HCT116 (cell line): ENCODE data around the gene BSN. TPM values are rescaled to one million over a fixed set of nuclear protein-coding genes. Genes with fewer than 3 reads are reported as not detected.

Experiments
- ATAC-seq: fragments of 200-7000 bp; cut with Tn5 transposase; 2 replicates; pipeline ENCODE4 v1.9.1; 2020; ENCODE audit warnings: mild to moderate bottlenecking, moderate library complexity
- BruUV-seq: library from RNA; stranded (reverse); fragments of 400-500 nt; replicated peaks from 2 replicates; lab custom pipeline; 2021; lab: Mats Ljungman, UMichigan
- CTCF ChIA-PET: fragments of 300-600 bp; sonication (Branson Sonifier 250); formaldehyde crosslinking; loops from one replicate; lab custom pipeline; 2021; ENCODE audit warnings: antibody characterized with exemption; lab: Charles Lee
- POLR2A ChIA-PET: fragments of 300-600, 350-600 bp; sonication (Branson Sonifier 250); formaldehyde crosslinking; loops from one replicate; lab custom pipeline; 2021; ENCODE audit warnings: antibody characterized with exemption; lab: Charles Lee
- RAD21 ChIA-PET, 2 experiments: fragments of 300-600 bp; sonication (Branson Sonifier 250); formaldehyde crosslinking; loops; one replicate each; lab custom pipeline; 2023; ENCODE audit warnings: low total read pairs in 2 of 2; ENCODE audit not compliant: uncharacterized antibody in 2 of 2, unreplicated experiment in 2 of 2, low non-redundant PET in 1 of 2; lab: Charles Lee
- DNase-seq: peaks from one replicate; pipeline ENCODE4 v3.0.0-alpha.2; 2010; ENCODE audit warnings: low read depth, low spot score
- H2AFZ ChIP-seq: fragments of 200-600 bp; shearing (Covaris generic), sonication (generic); 2 replicates; pipeline ENCODE4 v1.6.1; 2017; ENCODE audit warnings: low read depth, mixed run types, mixed read lengths, antibody characterized with exemption, low read length; ENCODE audit not compliant: poor library complexity, severe bottlenecking
- H3K27ac ChIP-seq: 2 replicates; pipeline ENCODE4 v1.5.1; 2012; ENCODE audit warnings: low read depth, low read length
- H3K27me3 ChIP-seq: fragments of 200-600 bp; sonication (generic); 2 replicates; pipeline ENCODE4 v1.6.1; 2016; ENCODE audit warnings: mixed run types, low read length, mixed read lengths; ENCODE audit not compliant: insufficient read depth
- H3K36me3 ChIP-seq, 2 experiments: fragments of 200-500 bp in 1 of 2; fragments of 200-600 bp in 1 of 2; sonication (Bioruptor generic) in 1 of 2; sonication (generic) in 1 of 2; 2 replicates each; pipeline versions ENCODE4 v1.5.1 to v1.6.1; 2014 to 2016; ENCODE audit warnings: low read length in 2 of 2, inconsistent platforms in 1 of 2, mixed read lengths in 1 of 2, mixed run types in 1 of 2; ENCODE audit not compliant: insufficient read depth in 2 of 2, control insufficient read depth in 1 of 2
- H3K4me1 ChIP-seq, 2 experiments: fragments of 200-600 bp in 1 of 2; sonication (generic) in 1 of 2; 2 replicates each; pipeline versions ENCODE4 v1.5.1 to v1.6.1; 2012 to 2017; ENCODE audit warnings: low read length in 2 of 2, inconsistent platforms in 1 of 2, mild to moderate bottlenecking in 1 of 2, mixed read lengths in 1 of 2, mixed run types in 1 of 2, moderate library complexity in 1 of 2; ENCODE audit not compliant: insufficient read depth in 2 of 2, control insufficient read depth in 1 of 2
- H3K4me2 ChIP-seq: fragments of 200-600 bp; sonication (generic); 2 replicates; pipeline ENCODE4 v1.6.1; 2017; ENCODE audit warnings: mixed run types, low read length, mixed read lengths
- H3K4me3 ChIP-seq, 2 experiments: fragments of 200-600 bp in 1 of 2; sonication (generic) in 1 of 2; replicated peaks in 1 of 2; 2 replicates each; pipeline ENCODE4 v1.5.1; 2011 to 2016; ENCODE audit warnings: low read length in 2 of 2, control low read depth in 1 of 2, low read depth in 1 of 2, mild to moderate bottlenecking in 1 of 2, mixed read lengths in 1 of 2, mixed run types in 1 of 2
- H3K79me2 ChIP-seq: fragments of 200-600 bp; sonication (generic); 2 replicates; pipeline ENCODE4 v1.6.1; 2017; ENCODE audit warnings: mild to moderate bottlenecking, mixed run types, low read length, moderate library complexity, mixed read lengths; ENCODE audit not compliant: insufficient read depth
- H3K9ac ChIP-seq: fragments of 200-600 bp; sonication (generic); 2 replicates; pipeline ENCODE4 v1.6.1; 2016; ENCODE audit warnings: low read length, mixed read lengths
- H3K9me2 ChIP-seq: fragments of 200-600 bp; sonication (generic), shearing (Covaris generic); 2 replicates; pipeline ENCODE4 v1.6.1; 2017; ENCODE audit warnings: mixed run types, mild to moderate bottlenecking, moderate library complexity; ENCODE audit not compliant: insufficient read depth
- H3K9me3 ChIP-seq, 2 experiments: fragments of 200-500 bp in 1 of 2; fragments of 200-600 bp in 1 of 2; sonication (Bioruptor generic) in 1 of 2; sonication (generic) in 1 of 2; 2 replicates each; pipeline ENCODE4 v1.6.1; 2014 to 2017; ENCODE audit warnings: low read length in 2 of 2, mixed read lengths in 2 of 2, inconsistent platforms in 1 of 2, low read depth in 1 of 2, mild to moderate bottlenecking in 1 of 2, mixed run types in 1 of 2, moderate library complexity in 1 of 2; ENCODE audit not compliant: control insufficient read depth in 1 of 2, insufficient read depth in 1 of 2
- H4K20me1 ChIP-seq: fragments of 200-600 bp; sonication (generic), shearing (Covaris generic); 2 replicates; pipeline ENCODE4 v1.6.1; 2017; ENCODE audit warnings: mixed run types, mild to moderate bottlenecking, moderate library complexity; ENCODE audit not compliant: insufficient read depth
- ATF3 ChIP-seq: IDR thresholded peaks from 2 replicates; pipeline ENCODE4 v1.6.1; 2012
- CEBPB ChIP-seq: IDR thresholded peaks from 2 replicates; pipeline ENCODE4 v1.6.1; 2012; ENCODE audit warnings: low read depth
- EGR1 ChIP-seq: IDR thresholded peaks from 2 replicates; pipeline ENCODE4 v1.6.1; 2012; ENCODE audit warnings: low read depth
- ELF1 ChIP-seq: IDR thresholded peaks from 2 replicates; pipeline ENCODE4 v1.6.1; 2012; ENCODE audit warnings: low read depth, borderline replicate concordance
- FOSL1 ChIP-seq: IDR thresholded peaks from 2 replicates; pipeline ENCODE4 v1.6.1; 2012; ENCODE audit warnings: low read depth
- JUND ChIP-seq: IDR thresholded peaks from 2 replicates; pipeline ENCODE4 v1.6.1; 2012
- POLR2A ChIP-seq: IDR thresholded peaks from 2 replicates; pipeline ENCODE4 v1.7.0; 2011; ENCODE audit warnings: borderline replicate concordance; ENCODE audit not compliant: insufficient read depth, insufficient read length; ENCODE audit errors: extremely low read depth
- RAD21 ChIP-seq: IDR thresholded peaks from 2 replicates; pipeline ENCODE4 v1.6.1; 2012; ENCODE audit warnings: low read depth, mild to moderate bottlenecking
- SIN3A ChIP-seq: IDR thresholded peaks from 2 replicates; pipeline ENCODE4 v1.6.1; 2012; ENCODE audit warnings: low read depth
- YY1 ChIP-seq: IDR thresholded peaks from 2 replicates; pipeline ENCODE4 v1.6.1; 2011; ENCODE audit warnings: low read length, low read depth, moderate library complexity, mild to moderate bottlenecking; ENCODE audit not compliant: insufficient replicate concordance; ENCODE audit errors: extremely low read depth
- ZNF274 ChIP-seq: fragments of 200-500 bp; sonication (Bioruptor generic); IDR thresholded peaks from 2 replicates; pipeline ENCODE4 v1.6.1; 2014; ENCODE audit warnings: mild to moderate bottlenecking, low read depth, low read length, inconsistent platforms
- intact Hi-C: fragments of 100-400 bp; cut with micrococcal nuclease; formaldehyde crosslinking; loops from 2 replicates; pipeline ENCODE4 v1.10.0; 2022
- total RNA-seq: library from RNA; stranded (reverse); gene quantifications from one replicate; pipeline ENCODE4 v1.2.1, GENCODE V29; 2021; ENCODE audit not compliant: unreplicated experiment
- TF ChIP-seq, protein P1 (sequence below): IDR thresholded peaks from 2 replicates; pipeline ENCODE4 v1.6.1; 2011; ENCODE audit warnings: mild to moderate bottlenecking, low read length, moderate library complexity; ENCODE audit not compliant: insufficient replicate concordance; ENCODE audit errors: extremely low read depth

Gene BSN
- total RNA-seq, 1 experiment from 2014 or later, result 1.5 TPM

DNA sequence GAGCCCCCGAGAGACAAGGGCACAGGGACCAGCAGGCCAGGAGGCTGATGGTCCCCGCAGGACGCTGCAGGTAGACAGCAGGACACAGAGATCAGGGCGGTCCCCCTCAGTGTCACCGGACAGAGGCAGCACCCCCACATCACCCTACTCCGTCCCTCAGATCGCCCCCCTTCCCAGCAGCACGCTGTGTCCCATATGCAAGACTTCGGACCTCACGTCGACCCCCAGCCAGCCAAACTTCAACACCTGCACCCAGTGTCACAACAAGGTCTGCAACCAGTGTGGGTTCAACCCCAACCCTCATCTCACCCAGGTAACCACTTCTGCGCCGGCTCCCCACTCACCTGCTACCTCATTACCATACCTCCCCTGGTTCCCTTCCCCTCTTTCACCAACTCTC is 70.8 kb downstream of the BSN start (continued):
- TF ChIP-seq, protein P1, sequence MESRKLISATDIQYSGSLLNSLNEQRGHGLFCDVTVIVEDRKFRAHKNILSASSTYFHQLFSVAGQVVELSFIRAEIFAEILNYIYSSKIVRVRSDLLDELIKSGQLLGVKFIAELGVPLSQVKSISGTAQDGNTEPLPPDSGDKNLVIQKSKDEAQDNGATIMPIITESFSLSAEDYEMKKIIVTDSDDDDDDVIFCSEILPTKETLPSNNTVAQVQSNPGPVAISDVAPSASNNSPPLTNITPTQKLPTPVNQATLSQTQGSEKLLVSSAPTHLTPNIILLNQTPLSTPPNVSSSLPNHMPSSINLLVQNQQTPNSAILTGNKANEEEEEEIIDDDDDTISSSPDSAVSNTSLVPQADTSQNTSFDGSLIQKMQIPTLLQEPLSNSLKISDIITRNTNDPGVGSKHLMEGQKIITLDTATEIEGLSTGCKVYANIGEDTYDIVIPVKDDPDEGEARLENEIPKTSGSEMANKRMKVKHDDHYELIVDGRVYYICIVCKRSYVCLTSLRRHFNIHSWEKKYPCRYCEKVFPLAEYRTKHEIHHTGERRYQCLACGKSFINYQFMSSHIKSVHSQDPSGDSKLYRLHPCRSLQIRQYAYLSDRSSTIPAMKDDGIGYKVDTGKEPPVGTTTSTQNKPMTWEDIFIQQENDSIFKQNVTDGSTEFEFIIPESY, result no peak
- TF ChIP-seq ATF3 (no peak), JUND (no peak)

DNA sequence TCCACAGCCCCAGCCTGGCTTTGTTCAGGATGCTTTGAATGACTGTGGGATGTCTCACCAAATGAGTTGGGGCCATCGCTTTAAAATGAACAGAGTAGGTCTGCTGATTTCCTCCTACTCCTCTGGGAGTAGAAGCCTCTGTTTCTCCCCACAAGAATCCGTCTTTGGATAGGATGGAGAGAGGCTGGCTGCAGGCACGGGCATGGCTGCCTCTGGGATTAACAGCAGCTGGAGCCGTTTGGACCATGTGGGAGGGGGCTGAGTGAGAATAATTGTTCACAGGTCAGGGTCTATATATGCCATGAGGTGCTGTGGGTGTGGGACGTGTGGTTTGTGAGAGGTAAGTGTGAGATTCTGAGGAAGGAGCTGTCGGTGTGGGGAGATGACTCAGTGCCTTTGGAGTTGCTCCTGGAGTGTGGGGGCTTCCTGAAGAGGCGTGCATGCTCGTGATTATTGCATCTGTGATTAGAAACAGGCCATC is 71.9 kb downstream of the BSN start:
- Histone ChIP-seq H3K27me3 (no peaks in the 10 kb centered on the region), H3K4me1 (no peaks in the 10 kb centered on the region), H3K9me3 (no peaks in the 10 kb centered on the region; a peak in 1 of 4 replicates), H3K4me3 (no peak overlapping the region), H4K20me1 (no peaks in the 10 kb centered on the region), H3K27ac (no peak overlapping the region), H3K4me2 (no peak overlapping the region), H2AFZ (no peak overlapping the region), H3K9ac (no peak overlapping the region), H3K36me3 (no peaks in the 10 kb centered on the region), H3K79me2 (no peaks in the 10 kb centered on the region), H3K9me2 (no peaks in the 10 kb centered on the region)
- ChIA-PET CTCF (no interaction called here), POLR2A (no interaction called here), RAD21 (no interaction called here)
- DNase-seq (no peak), ATAC-seq (no peak)
- TF ChIP-seq YY1 (no peak), JUND (no peak), CEBPB (no peak), POLR2A (no peak), EGR1 (no peak), SIN3A (no peak), RAD21 (no peak), FOSL1 (no peak), ELF1 (no peak), ZNF274 (no peak)
- intact Hi-C loops, result no loop called here
- BruUV-seq, result no TSS peak
